HepG2 (cell line): ENCODE measurements around the gene SLCO2A1. TPM values are rescaled to one million over a fixed set of nuclear protein-coding genes. Genes with fewer than 3 reads are reported as not detected.

Source experiments
- ATAC-seq: fragments of 200-7000 bp; cut with Tn5 transposase; 3 replicates; pipeline ENCODE4 v1.9.1; 2020; ENCODE audit warnings: mild to moderate bottlenecking, moderate library complexity
- BruUV-seq: library from RNA; stranded (reverse); fragments of 400-500 nt; replicated peaks from 2 replicates; lab custom pipeline; 2021; lab: Mats Ljungman, UMichigan
- CTCF ChIA-PET: fragments of 300-600 bp; formaldehyde crosslinking; extraction: SDS; loops from one replicate; lab custom pipeline; 2021; ENCODE audit warnings: low total read pairs, inconsistent platforms, low intra/inter-chr PET ratio; lab: Yijun Ruan, JAX
- POLR2A ChIA-PET: fragments of 350-600 bp; sonication (Branson Sonifier 250); formaldehyde crosslinking; loops from one replicate; lab custom pipeline; 2020; ENCODE audit warnings: antibody characterized with exemption, inconsistent platforms; lab: Yijun Ruan, JAX
- DNase-seq: peaks from one replicate; pipeline ENCODE4 v3.0.0-alpha.2; 2015; ENCODE audit warnings: low spot score
- FAIRE-seq: peaks from 3 replicates; lab custom pipeline; 2011; peaks lifted over from hg19 to GRCh38; lab: Jason Lieb, UNC
- H2AFZ ChIP-seq: one replicate; pipeline ENCODE4 v1.6.1; 2011; ENCODE audit warnings: low read length, inconsistent platforms
- H3K27ac ChIP-seq: fragments of 300-600 bp; 3 replicates; pipeline ENCODE4 v1.8.0; 2011; ENCODE audit warnings: mixed run types, mild to moderate bottlenecking, mixed read lengths, low read length, inconsistent platforms; ENCODE audit not compliant: insufficient read depth; ENCODE audit errors: extremely low read length
- H3K27me3 ChIP-seq, 2 experiments: fragments of 200-600 bp in 1 of 2; 2 replicates in 1 of 2; 3 replicates in 1 of 2; pipeline versions ENCODE4 v1.6.0 to v1.8.0; 2011; ENCODE audit warnings: low read length in 2 of 2, mild to moderate bottlenecking in 2 of 2, moderate library complexity in 2 of 2, inconsistent platforms in 1 of 2; ENCODE audit not compliant: insufficient read depth in 2 of 2, control insufficient read depth in 1 of 2
- H3K36me3 ChIP-seq, 2 experiments: fragments of 200-600 bp in 1 of 2; replicated peaks in 1 of 2; 2 replicates in 1 of 2; 3 replicates in 1 of 2; pipeline versions ENCODE4 v1.5.1 to v1.8.0; 2011; ENCODE audit warnings: low read length in 2 of 2, inconsistent platforms in 1 of 2; ENCODE audit not compliant: insufficient read depth in 2 of 2, control insufficient read depth in 1 of 2
- H3K4me1 ChIP-seq: 2 replicates; pipeline ENCODE4 v1.5.1; 2012; ENCODE audit warnings: low read length, inconsistent platforms; ENCODE audit not compliant: insufficient read depth
- H3K4me2 ChIP-seq: 2 replicates; pipeline ENCODE4 v1.6.0; 2011; ENCODE audit warnings: low read depth, low read length, inconsistent platforms
- H3K4me3 ChIP-seq, 3 experiments: fragments of 200-600 bp in 1 of 3; sonication (generic), shearing (Covaris generic) in 1 of 3; replicated peaks in 1 of 3; 2 replicates each; pipeline ENCODE4 v1.5.1; 2011 to 2016; ENCODE audit warnings: low read length in 3 of 3, inconsistent platforms in 2 of 3, low read depth in 2 of 3, mild to moderate bottlenecking in 2 of 3, control low read depth in 1 of 3, mixed read lengths in 1 of 3; ENCODE audit not compliant: insufficient read depth in 1 of 3
- H3K79me2 ChIP-seq: one replicate; pipeline ENCODE4 v1.6.1; 2011; ENCODE audit warnings: low read length, inconsistent platforms; ENCODE audit not compliant: insufficient read depth
- H3K9ac ChIP-seq: 2 replicates; pipeline ENCODE4 v1.6.0; 2011; ENCODE audit warnings: mild to moderate bottlenecking, low read depth, low read length, inconsistent platforms; ENCODE audit not compliant: insufficient read depth
- H3K9me3 ChIP-seq: 2 replicates; pipeline ENCODE4 v1.5.1; 2012; ENCODE audit warnings: mild to moderate bottlenecking, low read length
- H4K20me1 ChIP-seq: 2 replicates; pipeline ENCODE4 v1.6.0; 2011; ENCODE audit warnings: inconsistent platforms, mild to moderate bottlenecking, low read length, moderate library complexity; ENCODE audit not compliant: insufficient read depth
- CC2D1A ChIP-seq: sonication (generic); formaldehyde crosslinking; IDR thresholded peaks from 2 replicates; pipeline ENCODE4 v1.8.1; 2023; ENCODE audit warnings: mild to moderate bottlenecking, missing genetic modification reagents
- FOSL1 ChIP-seq: sonication (generic); formaldehyde crosslinking; IDR thresholded peaks from 2 replicates; pipeline ENCODE4 v1.9.0; 2021; ENCODE audit warnings: missing genetic modification reagents, borderline replicate concordance
- HMGA1 ChIP-seq: sonication (generic); formaldehyde crosslinking; conservative IDR thresholded peaks from 2 replicates; pipeline ENCODE4 v1.4.0; 2020; ENCODE audit warnings: missing genetic modification reagents
- NFYB ChIP-seq: sonication (generic); formaldehyde crosslinking; IDR thresholded peaks from 2 replicates; pipeline ENCODE4 v1.4.0; 2020; ENCODE audit warnings: missing genetic modification reagents
- RARA ChIP-seq: IDR thresholded peaks from 2 replicates; pipeline ENCODE4 v1.6.1; 2016; ENCODE audit warnings: missing genetic modification reagents, missing compliant biosample characterization
- SAP130 ChIP-seq: IDR thresholded peaks from 2 replicates; pipeline ENCODE4 v1.6.1; 2016; ENCODE audit warnings: low read depth
- SP5 ChIP-seq: IDR thresholded peaks from 2 replicates; pipeline ENCODE4 v1.6.1; 2016; ENCODE audit warnings: low read depth, borderline replicate concordance
- TCF7 ChIP-seq: sonication (generic); IDR thresholded peaks from 2 replicates; pipeline ENCODE4 v1.6.1; 2016; ENCODE audit warnings: antibody characterized with exemption, low read depth
- ZFP62 ChIP-seq: sonication (generic); formaldehyde crosslinking; IDR thresholded peaks from 2 replicates; pipeline ENCODE4 v1.4.0; 2020; ENCODE audit warnings: missing genetic modification reagents
- ZNF777 ChIP-seq: sonication (generic); formaldehyde crosslinking; IDR thresholded peaks from 2 replicates; pipeline ENCODE4 v1.4.0; 2020; ENCODE audit warnings: missing genetic modification reagents
- ZNF816 ChIP-seq: sonication (generic); formaldehyde crosslinking; IDR thresholded peaks from 2 replicates; pipeline ENCODE4 v1.8.0; 2022; ENCODE audit warnings: missing genetic modification reagents, mild to moderate bottlenecking, borderline replicate concordance
- WGBS: methylation state at CpG from one replicate; pipeline ENCODE4 v1.1.6; 2017; ENCODE audit warnings: low lambda C conversion rate; 5-methylcytosine and 5-hydroxymethylcytosine counted together
- in situ Hi-C: cut with HindIII; loops from 2 replicates; pipeline ENCODE4 v1.10.0; 2017; ENCODE audit warnings: low pct_unique_long_range_greater_than_20kb; ENCODE audit not compliant: extremely low pct_ligation_motif_present
- intact Hi-C: fragments of 100-400 bp; cut with micrococcal nuclease; formaldehyde crosslinking; loops from one replicate; pipeline ENCODE4 v1.10.0; 2022; ENCODE audit not compliant: unreplicated experiment
- polyA plus RNA-seq, 8 experiments: library from polyadenylated mRNA; depleted of rRNA in 3 of 8; stranded (reverse) in 7 of 8; unstranded in 1 of 8; fragments of >200 nt; fragmentation: Illumina TruSeq in 4 of 8; extraction: Trizol in 4 of 8; gene quantifications; 2 replicates each; pipeline versions ENCODE4 v1.2.1 to v1.2.3, GENCODE V29; 2011 to 2016; ENCODE audit warnings: low read depth in 4 of 8, missing spikeins in 1 of 8, mixed read lengths in 1 of 8; ENCODE audit not compliant: insufficient read depth in 1 of 8
- total RNA-seq, 5 experiments: library from RNA; depleted of rRNA; stranded (reverse); fragments of >200 nt; fragmentation: Illumina TruSeq; extraction: Trizol; gene quantifications; 2 replicates each; pipeline ENCODE4 v1.2.3, GENCODE V29; 2016; ENCODE audit warnings: low read depth in 1 of 5
- TF ChIP-seq, protein P1 (sequence below): sonication (generic); formaldehyde crosslinking; IDR thresholded peaks from 2 replicates; pipeline ENCODE4 v1.5.1; 2020; ENCODE audit warnings: mild to moderate bottlenecking, missing genetic modification reagents, borderline replicate concordance
- TF ChIP-seq, protein P2 (sequence below): sonication (generic); formaldehyde crosslinking; IDR thresholded peaks from 2 replicates; pipeline ENCODE4 v1.8.0; 2022; ENCODE audit warnings: mild to moderate bottlenecking, missing genetic modification reagents, borderline replicate concordance
- TF ChIP-seq, protein P3 (sequence below): sonication (generic); formaldehyde crosslinking; IDR thresholded peaks from 2 replicates; pipeline ENCODE4 v1.4.0; 2020; ENCODE audit warnings: missing genetic modification reagents, borderline replicate concordance

Gene SLCO2A1
- total and polyA plus RNA-seq, 2 of the 13 experiments (the other 11 are each of a cell fraction or from before 2014, with no cell fraction given), result 0.04 TPM; not detected in 1

DNA sequence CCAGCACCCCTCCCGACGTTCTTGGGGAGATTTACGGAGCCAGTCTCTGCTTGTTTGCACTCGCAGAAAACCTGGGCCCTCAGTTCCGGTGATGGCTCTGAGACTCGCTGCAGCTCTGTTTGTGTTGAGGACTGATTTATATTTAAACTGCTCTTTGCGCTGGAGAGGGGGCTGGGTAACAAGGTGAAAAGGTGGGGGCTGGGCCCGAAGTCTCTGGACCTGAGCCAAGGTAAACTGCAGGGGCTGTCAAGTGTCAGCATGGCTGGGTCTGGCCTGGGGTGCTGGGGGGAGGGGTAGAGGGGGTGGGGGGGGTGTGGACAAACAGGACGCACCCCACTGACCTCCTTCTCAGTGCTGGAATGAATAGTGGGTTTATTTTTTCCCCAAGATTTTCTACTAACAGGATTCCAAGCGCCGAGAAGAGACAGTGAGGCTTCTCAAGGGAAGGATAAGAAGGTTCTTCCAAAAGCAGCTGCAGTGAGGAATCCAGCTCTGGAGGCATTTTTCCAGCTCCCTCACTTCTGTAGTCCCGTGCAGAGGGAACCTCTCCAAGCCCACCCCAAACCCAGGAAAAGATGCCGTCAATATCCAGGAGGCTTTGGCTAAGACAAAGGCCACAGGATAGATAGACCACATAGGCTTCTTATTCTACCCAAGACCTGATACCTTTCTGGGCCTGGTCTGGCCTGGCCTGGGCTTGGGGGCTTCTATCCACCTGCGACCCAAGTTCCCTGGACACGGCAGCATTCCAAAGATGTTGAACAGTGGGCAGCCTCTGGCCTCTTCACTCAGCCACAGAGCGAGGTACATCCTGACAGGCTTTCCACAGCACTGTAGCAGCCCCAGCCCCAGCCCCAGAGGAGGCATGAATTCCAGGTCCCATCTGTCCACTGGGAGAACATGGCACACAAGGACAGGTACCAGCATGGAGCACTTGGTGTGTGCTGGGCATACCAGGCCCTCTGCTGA is 938 bp upstream of the SLCO2A1 start:
- ATAC-seq, result peak; percentile 73
- TF ChIP-seq SAP130 (CRISPR knock-in tag) (peak; percentile 13; the same call in 1 of the 2 replicates), SP5 (CRISPR knock-in tag) (no peak), FOSL1 (no peak), ZFP62 (CRISPR knock-in tag) (no peak), TCF7 (peak; percentile 15; the same call in 1 of the 2 replicates), CC2D1A (CRISPR knock-in tag) (no peak), ZNF816 (no peak), HMGA1 (CRISPR knock-in tag) (no peak), ZNF777 (CRISPR knock-in tag) (no peak), NFYB (CRISPR knock-in tag) (no peak), RARA (CRISPR knock-in tag) (peak; percentile 51)
- TF ChIP-seq, protein P1, sequence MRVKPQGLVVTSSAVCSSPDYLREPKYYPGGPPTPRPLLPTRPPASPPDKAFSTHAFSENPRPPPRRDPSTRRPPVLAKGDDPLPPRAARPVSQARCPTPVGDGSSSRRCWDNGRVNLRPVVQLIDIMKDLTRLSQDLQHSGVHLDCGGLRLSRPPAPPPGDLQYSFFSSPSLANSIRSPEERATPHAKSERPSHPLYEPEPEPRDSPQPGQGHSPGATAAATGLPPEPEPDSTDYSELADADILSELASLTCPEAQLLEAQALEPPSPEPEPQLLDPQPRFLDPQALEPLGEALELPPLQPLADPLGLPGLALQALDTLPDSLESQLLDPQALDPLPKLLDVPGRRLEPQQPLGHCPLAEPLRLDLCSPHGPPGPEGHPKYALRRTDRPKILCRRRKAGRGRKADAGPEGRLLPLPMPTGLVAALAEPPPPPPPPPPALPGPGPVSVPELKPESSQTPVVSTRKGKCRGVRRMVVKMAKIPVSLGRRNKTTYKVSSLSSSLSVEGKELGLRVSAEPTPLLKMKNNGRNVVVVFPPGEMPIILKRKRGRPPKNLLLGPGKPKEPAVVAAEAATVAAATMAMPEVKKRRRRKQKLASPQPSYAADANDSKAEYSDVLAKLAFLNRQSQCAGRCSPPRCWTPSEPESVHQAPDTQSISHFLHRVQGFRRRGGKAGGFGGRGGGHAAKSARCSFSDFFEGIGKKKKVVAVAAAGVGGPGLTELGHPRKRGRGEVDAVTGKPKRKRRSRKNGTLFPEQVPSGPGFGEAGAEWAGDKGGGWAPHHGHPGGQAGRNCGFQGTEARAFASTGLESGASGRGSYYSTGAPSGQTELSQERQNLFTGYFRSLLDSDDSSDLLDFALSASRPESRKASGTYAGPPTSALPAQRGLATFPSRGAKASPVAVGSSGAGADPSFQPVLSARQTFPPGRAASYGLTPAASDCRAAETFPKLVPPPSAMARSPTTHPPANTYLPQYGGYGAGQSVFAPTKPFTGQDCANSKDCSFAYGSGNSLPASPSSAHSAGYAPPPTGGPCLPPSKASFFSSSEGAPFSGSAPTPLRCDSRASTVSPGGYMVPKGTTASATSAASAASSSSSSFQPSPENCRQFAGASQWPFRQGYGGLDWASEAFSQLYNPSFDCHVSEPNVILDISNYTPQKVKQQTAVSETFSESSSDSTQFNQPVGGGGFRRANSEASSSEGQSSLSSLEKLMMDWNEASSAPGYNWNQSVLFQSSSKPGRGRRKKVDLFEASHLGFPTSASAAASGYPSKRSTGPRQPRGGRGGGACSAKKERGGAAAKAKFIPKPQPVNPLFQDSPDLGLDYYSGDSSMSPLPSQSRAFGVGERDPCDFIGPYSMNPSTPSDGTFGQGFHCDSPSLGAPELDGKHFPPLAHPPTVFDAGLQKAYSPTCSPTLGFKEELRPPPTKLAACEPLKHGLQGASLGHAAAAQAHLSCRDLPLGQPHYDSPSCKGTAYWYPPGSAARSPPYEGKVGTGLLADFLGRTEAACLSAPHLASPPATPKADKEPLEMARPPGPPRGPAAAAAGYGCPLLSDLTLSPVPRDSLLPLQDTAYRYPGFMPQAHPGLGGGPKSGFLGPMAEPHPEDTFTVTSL (CRISPR knock-in tag), result peak; percentile 27; the same call in 1 of the 2 replicates
- TF ChIP-seq, protein P2, sequence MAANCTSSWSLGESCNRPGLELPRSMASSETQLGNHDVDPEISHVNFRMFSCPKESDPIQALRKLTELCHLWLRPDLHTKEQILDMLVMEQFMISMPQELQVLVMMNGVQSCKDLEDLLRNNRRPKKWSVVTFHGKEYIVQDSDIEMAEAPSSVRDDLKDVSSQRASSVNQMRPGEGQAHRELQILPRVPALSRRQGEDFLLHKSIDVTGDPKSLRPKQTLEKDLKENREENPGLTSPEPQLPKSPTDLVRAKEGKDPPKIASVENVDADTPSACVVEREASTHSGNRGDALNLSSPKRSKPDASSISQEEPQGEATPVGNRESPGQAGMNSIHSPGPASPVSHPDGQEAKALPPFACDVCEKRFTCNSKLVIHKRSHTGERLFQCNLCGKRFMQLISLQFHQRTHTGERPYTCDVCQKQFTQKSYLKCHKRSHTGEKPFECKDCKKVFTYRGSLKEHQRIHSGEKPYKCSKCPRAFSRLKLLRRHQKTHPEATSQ, result no peak
- TF ChIP-seq, protein P3, sequence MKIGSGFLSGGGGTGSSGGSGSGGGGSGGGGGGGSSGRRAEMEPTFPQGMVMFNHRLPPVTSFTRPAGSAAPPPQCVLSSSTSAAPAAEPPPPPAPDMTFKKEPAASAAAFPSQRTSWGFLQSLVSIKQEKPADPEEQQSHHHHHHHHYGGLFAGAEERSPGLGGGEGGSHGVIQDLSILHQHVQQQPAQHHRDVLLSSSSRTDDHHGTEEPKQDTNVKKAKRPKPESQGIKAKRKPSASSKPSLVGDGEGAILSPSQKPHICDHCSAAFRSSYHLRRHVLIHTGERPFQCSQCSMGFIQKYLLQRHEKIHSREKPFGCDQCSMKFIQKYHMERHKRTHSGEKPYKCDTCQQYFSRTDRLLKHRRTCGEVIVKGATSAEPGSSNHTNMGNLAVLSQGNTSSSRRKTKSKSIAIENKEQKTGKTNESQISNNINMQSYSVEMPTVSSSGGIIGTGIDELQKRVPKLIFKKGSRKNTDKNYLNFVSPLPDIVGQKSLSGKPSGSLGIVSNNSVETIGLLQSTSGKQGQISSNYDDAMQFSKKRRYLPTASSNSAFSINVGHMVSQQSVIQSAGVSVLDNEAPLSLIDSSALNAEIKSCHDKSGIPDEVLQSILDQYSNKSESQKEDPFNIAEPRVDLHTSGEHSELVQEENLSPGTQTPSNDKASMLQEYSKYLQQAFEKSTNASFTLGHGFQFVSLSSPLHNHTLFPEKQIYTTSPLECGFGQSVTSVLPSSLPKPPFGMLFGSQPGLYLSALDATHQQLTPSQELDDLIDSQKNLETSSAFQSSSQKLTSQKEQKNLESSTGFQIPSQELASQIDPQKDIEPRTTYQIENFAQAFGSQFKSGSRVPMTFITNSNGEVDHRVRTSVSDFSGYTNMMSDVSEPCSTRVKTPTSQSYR (CRISPR knock-in tag), result peak; percentile 89

More for the DNA sequence above, 938 bp upstream of the SLCO2A1 start:
- Histone ChIP-seq H4K20me1 (no peaks in the 10 kb centered on the region), H3K79me2 (no peaks in the 10 kb centered on the region), H3K36me3 (no peaks in the 10 kb centered on the region), H3K4me3 (peak overlapping the region; percentile 58 to 73 (median 59); a peak in 5 of 6 replicates), H3K27me3 (peaks cover 11 to 31% of the 10 kb centered on the region in 2 experiments), H3K9ac (no peak overlapping the region), H3K4me1 (peaks cover 31% of the 10 kb centered on the region), H3K27ac (peak overlapping the region; percentile 40), H3K4me2 (peak overlapping the region; percentile 80), H2AFZ (no peak overlapping the region), H3K9me3 (no peaks in the 10 kb centered on the region)
- DNase-seq, result peak; percentile 63
- BruUV-seq, result no TSS peak
- ChIA-PET POLR2A (no interaction called here), CTCF (no interaction called here)
- in situ Hi-C loops, result no loop called here
- FAIRE-seq, result no peak
- 29% methylated on average over 9 of the region's 16 CpGs for WGBS
- intact Hi-C loops, result no loop called here
